Lower leg skin (tissue), 4 donors: ENCODE results near the gene FTMT. TPM values are rescaled to one million over a fixed set of nuclear protein-coding genes. Genes with fewer than 3 reads are reported as not detected.
"Not testable (repeated sequence)": the region's sequence is repeated elsewhere in the genome, so short reads cannot be mapped to it uniquely, and the experiment has no call there.

Experiments used
- DNase-seq, 2 donors: peaks; one replicate each; pipeline ENCODE4 v3.0.0-alpha.2; 2019; ENCODE audit warnings: low spot score in 2 of 2
- H3K4me3 ChIP-seq: fragments of 200-600 bp; sonication (generic); 2 replicates; pipeline ENCODE4 v1.5.1; 2017; ENCODE audit warnings: mild to moderate bottlenecking, low read depth; ENCODE audit not compliant: poor library complexity, severe bottlenecking
- CTCF ChIP-seq, 3 donors: fragments of 450-650 bp; IDR thresholded peaks; one replicate each; pipeline ENCODE4 v1.5.1; 2016; ENCODE audit warnings: antibody characterized with exemption in 3 of 3, mild to moderate bottlenecking in 3 of 3, moderate library complexity in 2 of 3
- POLR2A ChIP-seq, 2 donors: fragments of 450-650 bp; IDR thresholded peaks; one replicate each; pipeline ENCODE4 v1.6.1; 2016 to 2017; ENCODE audit warnings: antibody characterized with exemption in 2 of 2, mild to moderate bottlenecking in 1 of 2, moderate library complexity in 1 of 2
- WGBS, 2 donors: methylation state at CpG; one replicate each; pipeline ENCODE4 v1.1.5; 2018; 5-methylcytosine and 5-hydroxymethylcytosine counted together
- intact Hi-C: fragments of 100-400 bp; cut with DNase I; formaldehyde crosslinking; loops from one replicate; pipeline ENCODE4 v1.15.0; 2023; ENCODE audit warnings: low total_unique reads
- total RNA-seq, 4 donors: library from RNA; depleted of rRNA; stranded (reverse); fragments of >200 nt; gene quantifications; one replicate each; pipeline ENCODE4 v1.1.0, GENCODE V29; 2016

FTMT gene
- total RNA-seq = not detected

DNA sequence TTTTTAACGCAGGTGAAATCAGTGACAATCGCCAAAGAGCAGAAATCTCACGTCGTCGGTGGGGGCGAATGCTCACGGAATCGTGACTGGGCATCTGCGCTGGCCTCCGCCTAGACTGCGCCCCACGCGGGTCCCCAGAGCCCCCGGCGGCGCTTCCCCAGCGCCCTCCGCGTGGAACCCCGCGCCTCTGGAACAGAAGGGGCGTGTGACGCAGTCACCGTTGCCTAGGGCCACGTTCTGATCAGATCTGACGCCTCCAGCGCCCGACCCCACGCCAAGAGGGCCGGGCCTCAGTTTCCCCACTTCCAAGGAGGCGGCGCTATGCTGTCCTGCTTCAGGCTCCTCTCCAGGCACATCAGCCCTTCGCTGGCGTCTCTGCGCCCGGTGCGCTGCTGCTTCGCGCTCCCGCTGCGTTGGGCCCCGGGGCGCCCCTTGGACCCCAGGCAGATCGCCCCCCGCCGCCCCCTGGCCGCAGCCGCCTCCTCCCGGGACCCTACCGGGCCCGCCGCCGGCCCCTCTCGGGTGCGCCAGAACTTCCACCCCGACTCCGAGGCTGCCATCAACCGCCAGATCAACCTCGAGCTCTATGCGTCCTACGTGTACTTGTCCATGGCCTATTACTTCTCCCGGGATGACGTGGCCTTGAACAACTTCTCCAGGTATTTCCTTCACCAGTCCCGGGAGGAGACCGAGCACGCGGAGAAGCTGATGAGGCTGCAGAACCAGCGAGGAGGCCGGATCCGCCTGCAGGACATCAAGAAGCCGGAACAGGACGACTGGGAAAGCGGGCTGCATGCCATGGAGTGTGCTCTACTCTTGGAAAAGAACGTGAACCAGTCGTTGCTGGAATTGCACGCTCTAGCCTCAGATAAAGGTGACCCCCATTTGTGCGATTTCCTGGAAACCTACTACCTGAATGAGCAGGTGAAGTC, at the start of gene FTMT:
Gene FTMT (plus strand): TSS at position 240 of the 932 bp plus-strand sequence. CDS start 82 bp downstream, at position 322.
- intact Hi-C loops = no loop called here
- 97 to 98% methylated on average over 77 of the region's 77 CpGs for WGBS, 2 donors
- DNase-seq = no peak
- no peak within 1 kb of the TSS for H3K4me3 ChIP-seq
- TF ChIP-seq CTCF (IDR thresholded peaks at IDR 0.05) = no peak
- TF ChIP-seq POLR2A (IDR thresholded peaks at IDR 0.05) = no peak

GRCh38 chr5:121805251-121805650, 46.4 kb upstream of the FTMT start:
- not testable (repeated sequence) for DNase-seq, H3K4me3 ChIP-seq
- WGBS, 2 donors = 83 to 95% methylated on average over 2 of the region's 2 CpGs
- intact Hi-C loops = loop anchor here (5.0 kb wide), 1 partner anchor 657 kb away; no protein-coding TSS in a partner anchor

DNA sequence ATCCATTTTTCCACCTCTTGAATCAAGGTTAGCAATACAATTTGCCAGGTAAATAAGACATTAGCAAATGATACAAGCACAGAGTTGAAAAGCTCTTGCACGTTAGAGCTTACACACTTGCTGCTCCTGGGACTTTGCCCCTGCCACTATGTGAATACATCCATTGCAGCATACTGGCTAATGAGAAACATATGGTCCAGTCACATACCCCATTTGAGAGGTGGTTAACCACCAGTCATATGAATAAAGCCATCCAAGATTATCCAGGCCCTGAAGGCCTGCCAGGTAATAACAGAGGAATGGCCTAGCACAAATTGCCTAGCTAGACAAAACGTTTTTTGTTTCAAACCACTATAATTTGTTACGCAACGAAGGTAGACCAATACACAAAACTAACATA, 45.8 kb upstream of the FTMT start:
- WGBS, 2 donors = 54 to 70% methylated on average over 4 of the region's 4 CpGs
- TF ChIP-seq CTCF (IDR thresholded peaks at IDR 0.05) (no peak), POLR2A (IDR thresholded peaks at IDR 0.05) (no peak)
- intact Hi-C loops = loop anchor here (5.0 kb wide), 1 partner anchor 656 kb away; no protein-coding TSS in a partner anchor
- H3K4me3 ChIP-seq = no peak overlapping the region
- DNase-seq = no peak

DNA sequence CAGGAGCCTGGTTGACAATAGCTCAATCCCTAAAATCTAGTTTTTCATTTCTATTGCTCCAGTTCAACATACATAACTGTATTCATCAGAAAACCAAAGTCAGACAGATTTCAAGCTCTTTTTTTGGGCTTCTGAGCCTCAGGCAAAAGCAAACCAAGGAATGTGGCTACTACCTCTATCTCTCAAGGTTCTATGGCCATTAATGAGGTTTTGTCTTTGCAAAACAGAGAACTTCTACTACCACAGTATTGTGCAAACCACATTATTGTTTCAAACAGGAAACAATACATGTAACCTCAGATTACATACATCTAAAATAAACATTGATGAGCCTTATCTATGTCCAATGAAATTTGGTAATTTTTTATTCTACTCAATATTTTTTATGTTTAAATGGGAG, 35.5 kb upstream of the FTMT start:
- intact Hi-C loops = no loop called here
- DNase-seq = no peak
- TF ChIP-seq POLR2A (IDR thresholded peaks at IDR 0.05) = no peak
- TF ChIP-seq CTCF (IDR thresholded peaks at IDR 0.05) = no peak
- no peak overlapping the region for H3K4me3 ChIP-seq

DNA sequence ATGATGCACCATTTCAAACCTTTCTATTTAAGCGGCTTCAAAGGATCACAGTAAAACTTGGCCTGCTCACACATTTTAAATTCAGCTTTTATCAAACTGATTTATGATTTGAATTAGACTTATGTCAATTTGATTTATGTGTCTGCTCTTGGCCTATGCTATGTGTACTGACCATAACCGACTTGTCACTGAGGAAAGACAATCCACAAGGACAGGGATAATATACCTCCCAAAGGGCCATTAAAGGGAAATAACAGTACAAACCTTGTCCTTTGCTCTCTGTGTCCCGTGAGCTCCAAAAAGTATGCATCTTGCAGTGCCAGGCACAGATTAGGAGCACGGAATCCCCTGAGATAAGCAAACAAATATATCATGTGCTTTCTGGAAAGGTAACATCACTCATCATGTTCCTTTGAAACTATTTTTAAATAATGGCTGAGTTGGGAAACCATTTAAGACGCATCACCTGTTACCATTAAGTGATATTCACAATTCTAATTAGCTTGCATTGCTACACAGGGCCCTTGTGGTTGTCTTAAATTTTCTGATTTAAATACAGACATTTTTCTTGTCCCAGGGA, 31.9 kb upstream of the FTMT start:
- intact Hi-C loops = no loop called here
- DNase-seq = no peak
- WGBS, 2 donors = 63 to 70% methylated on average over 5 of the region's 5 CpGs
- no peak overlapping the region for H3K4me3 ChIP-seq
- TF ChIP-seq POLR2A (IDR thresholded peaks at IDR 0.05) (no peak), CTCF (IDR thresholded peaks at IDR 0.05) (no peak)

DNA sequence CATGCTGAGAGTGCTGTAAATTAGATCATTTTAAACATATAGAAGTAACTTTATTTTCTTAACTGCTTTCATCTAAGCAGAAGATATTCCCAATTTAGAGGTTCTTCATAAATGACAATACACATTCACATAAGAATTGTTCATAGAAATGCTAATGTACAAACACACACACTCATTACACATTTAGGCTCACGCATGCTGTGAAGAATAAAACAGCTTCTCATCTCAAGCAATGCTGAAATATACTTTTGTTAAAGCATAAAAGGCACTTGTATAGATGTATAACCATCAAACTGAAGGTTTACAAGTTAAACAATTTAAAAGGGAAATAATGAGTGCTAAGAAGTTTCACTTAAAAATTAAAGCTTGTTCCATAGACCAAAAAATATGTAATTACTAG, 18.1 kb upstream of the FTMT start:
- H3K4me3 ChIP-seq = no peak overlapping the region
- intact Hi-C loops = no loop called here
- DNase-seq = no peak
- WGBS, 2 donors = 80 to 95% methylated on average over 1 of the region's 1 CpG
- TF ChIP-seq CTCF (IDR thresholded peaks at IDR 0.05) (no peak), POLR2A (IDR thresholded peaks at IDR 0.05) (no peak)
